Kidney epithelial cell (primary cell): ENCODE data around the gene GPR35. TPM values are rescaled to one million over a fixed set of nuclear protein-coding genes. Genes with fewer than 3 reads are reported as not detected.

Experiments
- DNase-seq: peaks from one replicate; pipeline ENCODE4 v3.0.0-alpha.2; 2010; ENCODE audit warnings: low read depth
- H3K27me3 ChIP-seq: 2 replicates; pipeline ENCODE4 v1.6.0; 2011; ENCODE audit warnings: low read length; ENCODE audit not compliant: control insufficient read depth, insufficient read depth
- H3K36me3 ChIP-seq: 2 replicates; pipeline ENCODE4 v1.5.1; 2011; ENCODE audit warnings: low read length; ENCODE audit not compliant: control insufficient read depth, insufficient read depth
- H3K4me3 ChIP-seq: 2 replicates; pipeline ENCODE4 v1.5.1; 2011; ENCODE audit warnings: low read depth, mild to moderate bottlenecking, control low read depth, low read length
- CTCF ChIP-seq: IDR thresholded peaks from 2 replicates; pipeline ENCODE4 v1.5.1; 2011; ENCODE audit warnings: mild to moderate bottlenecking, moderate library complexity, low read length, control low read depth, inconsistent platforms; ENCODE audit not compliant: insufficient read depth, poor library complexity, severe bottlenecking
- total RNA-seq: library from RNA; depleted of rRNA; stranded (reverse); fragments of >200 nt; gene quantifications from 2 replicates; pipeline ENCODE4 v1.2.3, GENCODE V29; 2015

The GPR35 gene
- total RNA-seq, 1 donor from 2014 or later = 1.3 TPM

GRCh38 chr2:240586919-240587800 lies 38.1 kb upstream of the GPR35 start:
- DNase-seq = no peak
- Histone ChIP-seq H3K27me3 (no peaks in the 10 kb centered on the region), H3K4me3 (peak overlapping the region; percentile 71), H3K36me3 (no peaks in the 10 kb centered on the region)
- TF ChIP-seq CTCF = no peak

DNA sequence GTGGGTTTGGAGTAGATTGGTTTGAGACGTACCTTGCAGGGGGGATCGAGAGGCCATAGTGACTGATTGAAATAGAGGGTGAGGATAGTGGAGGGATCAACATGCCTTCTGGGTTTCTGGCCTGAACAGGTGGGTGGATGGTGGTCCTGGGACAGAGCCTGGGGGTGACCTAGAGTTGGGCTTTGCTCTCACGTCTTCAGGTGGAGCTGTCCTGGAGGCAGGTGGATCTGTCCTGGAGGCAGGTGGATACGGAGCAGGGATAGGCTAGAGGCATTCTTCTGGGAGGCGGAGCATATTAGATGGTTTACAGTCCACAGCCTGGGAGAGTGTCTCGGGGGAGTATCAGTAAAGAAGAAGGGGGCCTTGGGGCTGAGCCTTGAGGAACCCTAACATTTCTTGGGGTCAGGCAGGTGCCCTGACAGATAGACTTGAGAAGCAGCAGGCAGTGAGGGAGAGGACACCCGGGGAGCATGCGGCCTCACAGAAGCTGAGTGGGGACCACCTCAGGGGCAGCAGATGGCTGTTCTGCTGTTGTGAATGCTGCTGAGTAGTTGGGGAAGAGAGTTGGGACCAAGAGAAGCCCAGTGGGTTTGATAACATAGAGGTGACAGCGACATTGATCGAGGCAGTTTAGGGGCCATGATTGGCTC lies 37.1 kb upstream of the GPR35 start:
- H3K4me3 ChIP-seq = no peak overlapping the region
- H3K27me3 ChIP-seq = no peaks in the 10 kb centered on the region
- H3K36me3 ChIP-seq = no peaks in the 10 kb centered on the region
- TF ChIP-seq CTCF = no peak
- DNase-seq = no peak

GRCh38 chr2:240588669-240589068 lies 36.6 kb upstream of the GPR35 start:
- H3K36me3 ChIP-seq = no peaks in the 10 kb centered on the region
- no peaks in the 10 kb centered on the region for H3K27me3 ChIP-seq
- no peak for DNase-seq
- H3K4me3 ChIP-seq = no peak overlapping the region
- TF ChIP-seq CTCF = no peak

- no peak for DNase-seq
- Histone ChIP-seq H3K4me3 (no peak overlapping the region), H3K36me3 (no peaks in the 10 kb centered on the region), H3K27me3 (no peaks in the 10 kb centered on the region)
- TF ChIP-seq CTCF = no peak
These were observed 35.9 kb upstream of the GPR35 start for GRCh38 chr2:240589375-240589774.

- no peak overlapping the region for H3K4me3 ChIP-seq
- no peaks in the 10 kb centered on the region for H3K27me3 ChIP-seq
- no peak for TF ChIP-seq CTCF
- no peak for DNase-seq
- H3K36me3 ChIP-seq = no peaks in the 10 kb centered on the region
These were observed 35.3 kb upstream of the GPR35 start for GRCh38 chr2:240589850-240590525.
